A673 (cell line): ENCODE results near the gene UVRAG. TPM values are rescaled to one million over a fixed set of nuclear protein-coding genes. Genes with fewer than 3 reads are reported as not detected.

ENCODE experiments used
- BruUV-seq: library from RNA; stranded (reverse); fragments of 400-500 nt; replicated peaks from 2 replicates; lab custom pipeline; 2021; lab: Mats Ljungman, UMichigan
- CTCF ChIA-PET: fragments of 300-600 bp; sonication (Branson Sonifier 250); formaldehyde crosslinking; loops from one replicate; lab custom pipeline; 2022; ENCODE audit warnings: antibody characterized with exemption; lab: Charles Lee
- POLR2A ChIA-PET: fragments of 300-600 bp; sonication (Branson Sonifier 250); formaldehyde crosslinking; loops from one replicate; lab custom pipeline; 2022; ENCODE audit warnings: antibody characterized with exemption; ENCODE audit not compliant: low non-redundant PET; lab: Charles Lee
- DNase-seq: peaks from one replicate; pipeline ENCODE4 v3.0.0-alpha.2; 2015; ENCODE audit warnings: low spot score
- H3K27ac ChIP-seq: fragments of 200-600 bp; sonication (generic); 2 replicates; pipeline ENCODE4 v1.5.1; 2016; ENCODE audit warnings: mixed run types, low read depth, mild to moderate bottlenecking, mixed read lengths, antibody characterized with exemption, low read length; ENCODE audit not compliant: poor library complexity, severe bottlenecking
- H3K27me3 ChIP-seq: fragments of 200-600 bp; sonication (generic); replicated peaks from 2 replicates; pipeline ENCODE4 v1.6.1; 2017; ENCODE audit warnings: mixed run types, low read depth, mild to moderate bottlenecking, mixed read lengths, antibody characterized with exemption, low read length; ENCODE audit not compliant: insufficient read depth, poor library complexity
- H3K36me3 ChIP-seq: fragments of 200-600 bp; sonication (generic); 2 replicates; pipeline ENCODE4 v1.6.1; 2016; ENCODE audit warnings: mixed run types, mild to moderate bottlenecking, mixed read lengths, antibody characterized with exemption, low read length; ENCODE audit not compliant: insufficient read depth, poor library complexity, severe bottlenecking
- H3K4me1 ChIP-seq: fragments of 200-600 bp; sonication (generic); 2 replicates; pipeline ENCODE4 v1.6.1; 2017; ENCODE audit warnings: mixed run types, mild to moderate bottlenecking, mixed read lengths, antibody characterized with exemption, low read length; ENCODE audit not compliant: insufficient read depth, poor library complexity, severe bottlenecking
- H3K4me3 ChIP-seq: fragments of 200-600 bp; sonication (generic); 2 replicates; pipeline ENCODE4 v1.5.1; 2016; ENCODE audit warnings: low read depth, mixed run types, mild to moderate bottlenecking, mixed read lengths, low read length; ENCODE audit not compliant: poor library complexity, severe bottlenecking
- H3K9me3 ChIP-seq: fragments of 200-600 bp; sonication (generic); 2 replicates; pipeline ENCODE4 v1.6.1; 2016; ENCODE audit warnings: mixed run types, low read depth, mild to moderate bottlenecking, mixed read lengths, antibody characterized with exemption, low read length; ENCODE audit not compliant: poor library complexity, severe bottlenecking
- CTCF ChIP-seq: fragments of 300-800, 200-600 bp; sonication (generic); conservative IDR thresholded peaks from 2 replicates; pipeline ENCODE4 v1.5.1; 2017; ENCODE audit warnings: low read depth, mild to moderate bottlenecking, antibody characterized with exemption, low read length, moderate library complexity, mixed read lengths
- EZH2 ChIP-seq: fragments of 200-600 bp; sonication (generic); IDR thresholded peaks from 2 replicates; pipeline ENCODE4 v1.6.1; 2017; ENCODE audit warnings: borderline replicate concordance, low read depth, mild to moderate bottlenecking, mixed read lengths, antibody characterized with exemption, low read length; ENCODE audit not compliant: poor library complexity, severe bottlenecking
- intact Hi-C: fragments of 100-400 bp; cut with micrococcal nuclease; formaldehyde crosslinking; loops from one replicate; pipeline ENCODE4 v1.10.0; 2022; ENCODE audit not compliant: unreplicated experiment
- total RNA-seq: library from RNA; stranded (reverse); gene quantifications from 2 replicates; pipeline ENCODE4 v1.2.3, GENCODE V29; 2021

The UVRAG gene
- total RNA-seq, 1 experiment from 2014 or later, result 21.1 TPM

- H3K9me3 ChIP-seq, result no peaks in the 10 kb centered on the region
- H3K4me3 ChIP-seq, result no peak overlapping the region
- ChIA-PET CTCF (no interaction called here), POLR2A (no interaction called here)
- TF ChIP-seq CTCF, result no peak
- TF ChIP-seq EZH2, result no peak
- no peak for DNase-seq
- intact Hi-C loops, result no loop called here
- BruUV-seq, result no TSS peak
- H3K36me3 ChIP-seq, result no peaks in the 10 kb centered on the region
- H3K4me1 ChIP-seq, result peaks cover 20% of the 10 kb centered on the region
- no peaks in the 10 kb centered on the region for H3K27me3 ChIP-seq
- H3K27ac ChIP-seq, result no peak overlapping the region
These were observed 316.1 kb downstream of the UVRAG start for GRCh38 chr11:76131142-76131541.

GRCh38 chr11:76131671-76132631 lies 316.9 kb downstream of the UVRAG start:
- no peak overlapping the region for H3K27ac ChIP-seq
- CTCF ChIA-PET, result no interaction called here
- H3K9me3 ChIP-seq, result no peaks in the 10 kb centered on the region
- H3K27me3 ChIP-seq, result no peaks in the 10 kb centered on the region
- H3K4me3 ChIP-seq, result no peak overlapping the region
- BruUV-seq, result no TSS peak
- TF ChIP-seq CTCF (no peak), EZH2 (no peak)
- peaks cover 20% of the 10 kb centered on the region for H3K4me1 ChIP-seq
- DNase-seq, result no peak
- POLR2A ChIA-PET, result no interaction called here
- H3K36me3 ChIP-seq, result no peaks in the 10 kb centered on the region
- intact Hi-C loops, result no loop called here

GRCh38 chr11:76134239-76134638 lies 319.2 kb downstream of the UVRAG start:
- no peak for DNase-seq
- H3K4me1 ChIP-seq, result peaks cover 20% of the 10 kb centered on the region
- ChIA-PET CTCF (interaction anchor here (0.6 kb wide), 1 partner anchor 48 kb away, joined by 4 read pairs; no protein-coding TSS in a partner anchor), POLR2A (no interaction called here)
- H3K36me3 ChIP-seq, result no peaks in the 10 kb centered on the region
- H3K4me3 ChIP-seq, result no peak overlapping the region
- TF ChIP-seq EZH2, result no peak
- TF ChIP-seq CTCF, result no peak
- H3K9me3 ChIP-seq, result no peaks in the 10 kb centered on the region
- no peaks in the 10 kb centered on the region for H3K27me3 ChIP-seq
- BruUV-seq, result no TSS peak
- intact Hi-C loops, result no loop called here
- H3K27ac ChIP-seq, result no peak overlapping the region
